HepG2 (cell line): ENCODE data around the gene COPZ1. TPM values are rescaled to one million over a fixed set of nuclear protein-coding genes. Genes with fewer than 3 reads are reported as not detected.

Experiments used
- ATAC-seq: fragments of 200-7000 bp; cut with Tn5 transposase; 3 replicates; pipeline ENCODE4 v1.9.1; 2020; ENCODE audit warnings: mild to moderate bottlenecking, moderate library complexity
- BruUV-seq: library from RNA; stranded (reverse); fragments of 400-500 nt; replicated peaks from 2 replicates; lab custom pipeline; 2021; lab: Mats Ljungman, UMichigan
- CTCF ChIA-PET: fragments of 300-600 bp; formaldehyde crosslinking; extraction: SDS; loops from one replicate; lab custom pipeline; 2021; ENCODE audit warnings: low total read pairs, inconsistent platforms, low intra/inter-chr PET ratio; lab: Yijun Ruan, JAX
- POLR2A ChIA-PET: fragments of 350-600 bp; sonication (Branson Sonifier 250); formaldehyde crosslinking; loops from one replicate; lab custom pipeline; 2020; ENCODE audit warnings: antibody characterized with exemption, inconsistent platforms; lab: Yijun Ruan, JAX
- DNase-seq: peaks from one replicate; pipeline ENCODE4 v3.0.0-alpha.2; 2015; ENCODE audit warnings: low spot score
- FAIRE-seq: peaks from 3 replicates; lab custom pipeline; 2011; peaks lifted over from hg19 to GRCh38; lab: Jason Lieb, UNC
- H2AFZ ChIP-seq: one replicate; pipeline ENCODE4 v1.6.1; 2011; ENCODE audit warnings: low read length, inconsistent platforms
- H3K27ac ChIP-seq: fragments of 300-600 bp; 3 replicates; pipeline ENCODE4 v1.8.0; 2011; ENCODE audit warnings: mixed run types, mild to moderate bottlenecking, mixed read lengths, low read length, inconsistent platforms; ENCODE audit not compliant: insufficient read depth; ENCODE audit errors: extremely low read length
- H3K27me3 ChIP-seq, 2 experiments: fragments of 200-600 bp in 1 of 2; 2 replicates in 1 of 2; 3 replicates in 1 of 2; pipeline versions ENCODE4 v1.6.0 to v1.8.0; 2011; ENCODE audit warnings: low read length in 2 of 2, mild to moderate bottlenecking in 2 of 2, moderate library complexity in 2 of 2, inconsistent platforms in 1 of 2; ENCODE audit not compliant: insufficient read depth in 2 of 2, control insufficient read depth in 1 of 2
- H3K36me3 ChIP-seq, 2 experiments: fragments of 200-600 bp in 1 of 2; replicated peaks in 1 of 2; 2 replicates in 1 of 2; 3 replicates in 1 of 2; pipeline versions ENCODE4 v1.5.1 to v1.8.0; 2011; ENCODE audit warnings: low read length in 2 of 2, inconsistent platforms in 1 of 2; ENCODE audit not compliant: insufficient read depth in 2 of 2, control insufficient read depth in 1 of 2
- H3K4me1 ChIP-seq: 2 replicates; pipeline ENCODE4 v1.5.1; 2012; ENCODE audit warnings: low read length, inconsistent platforms; ENCODE audit not compliant: insufficient read depth
- H3K4me2 ChIP-seq: 2 replicates; pipeline ENCODE4 v1.6.0; 2011; ENCODE audit warnings: low read depth, low read length, inconsistent platforms
- H3K4me3 ChIP-seq, 3 experiments: fragments of 200-600 bp in 1 of 3; sonication (generic), shearing (Covaris generic) in 1 of 3; replicated peaks in 1 of 3; 2 replicates each; pipeline ENCODE4 v1.5.1; 2011 to 2016; ENCODE audit warnings: low read length in 3 of 3, inconsistent platforms in 2 of 3, low read depth in 2 of 3, mild to moderate bottlenecking in 2 of 3, control low read depth in 1 of 3, mixed read lengths in 1 of 3; ENCODE audit not compliant: insufficient read depth in 1 of 3
- H3K79me2 ChIP-seq: one replicate; pipeline ENCODE4 v1.6.1; 2011; ENCODE audit warnings: low read length, inconsistent platforms; ENCODE audit not compliant: insufficient read depth
- H3K9ac ChIP-seq: 2 replicates; pipeline ENCODE4 v1.6.0; 2011; ENCODE audit warnings: mild to moderate bottlenecking, low read depth, low read length, inconsistent platforms; ENCODE audit not compliant: insufficient read depth
- H3K9me3 ChIP-seq: 2 replicates; pipeline ENCODE4 v1.5.1; 2012; ENCODE audit warnings: mild to moderate bottlenecking, low read length
- H4K20me1 ChIP-seq: 2 replicates; pipeline ENCODE4 v1.6.0; 2011; ENCODE audit warnings: inconsistent platforms, mild to moderate bottlenecking, low read length, moderate library complexity; ENCODE audit not compliant: insufficient read depth
- FOXK2 ChIP-seq: fragments of 450-650 bp; IDR thresholded peaks from 2 replicates; pipeline ENCODE4 v1.6.1; 2016
- FOXO4 ChIP-seq: sonication (generic); formaldehyde crosslinking; conservative IDR thresholded peaks from 2 replicates; pipeline ENCODE4 v1.8.1; 2023; ENCODE audit warnings: missing genetic modification reagents
- NONO ChIP-seq, 2 experiments: fragments of 450-650 bp in 1 of 2; sonication (generic) in 1 of 2; formaldehyde crosslinking in 1 of 2; IDR thresholded peaks in 1 of 2; conservative IDR thresholded peaks in 1 of 2; 2 replicates each; pipeline versions ENCODE4 v1.6.1 to v1.8.0; 2017 to 2022; ENCODE audit warnings: mild to moderate bottlenecking in 1 of 2, missing genetic modification reagents in 1 of 2, moderate library complexity in 1 of 2
- RBFOX2 ChIP-seq: fragments of 200-400 bp; formaldehyde crosslinking; IDR thresholded peaks from 2 replicates; pipeline ENCODE4 v1.6.1; 2017; ENCODE audit warnings: low read depth, mild to moderate bottlenecking, low read length
- RCOR2 ChIP-seq: IDR thresholded peaks from 2 replicates; pipeline ENCODE4 v1.6.1; 2016; ENCODE audit warnings: missing biosample characterization, missing genetic modification reagents
- RFXAP ChIP-seq: sonication (generic); formaldehyde crosslinking; IDR thresholded peaks from 2 replicates; pipeline ENCODE4 v1.4.0; 2020; ENCODE audit warnings: missing genetic modification reagents, borderline replicate concordance
- ZHX2 ChIP-seq, 2 experiments: sonication (generic) in 1 of 2; formaldehyde crosslinking in 1 of 2; IDR thresholded peaks; 2 replicates each; pipeline versions ENCODE4 v1.6.1 to v1.9.0; 2014 to 2022; ENCODE audit warnings: antibody characterized with exemption in 1 of 2, borderline replicate concordance in 1 of 2, inconsistent platforms in 1 of 2, low read depth in 1 of 2, missing genetic modification reagents in 1 of 2
- ZNF263 ChIP-seq: sonication (generic); formaldehyde crosslinking; IDR thresholded peaks from 2 replicates; pipeline ENCODE4 v1.4.0; 2020; ENCODE audit warnings: missing genetic modification reagents
- ZNF30 ChIP-seq: sonication (generic); formaldehyde crosslinking; IDR thresholded peaks from 2 replicates; pipeline ENCODE4 v1.5.0; 2020; ENCODE audit warnings: mild to moderate bottlenecking, missing genetic modification reagents
- ZNF687 ChIP-seq: sonication (generic); formaldehyde crosslinking; IDR thresholded peaks from 2 replicates; pipeline ENCODE4 v1.5.1; 2020; ENCODE audit warnings: mild to moderate bottlenecking, missing genetic modification reagents, moderate library complexity
- WGBS: methylation state at CpG from one replicate; pipeline ENCODE4 v1.1.6; 2017; ENCODE audit warnings: low lambda C conversion rate; 5-methylcytosine and 5-hydroxymethylcytosine counted together
- in situ Hi-C: cut with HindIII; loops from 2 replicates; pipeline ENCODE4 v1.10.0; 2017; ENCODE audit warnings: low pct_unique_long_range_greater_than_20kb; ENCODE audit not compliant: extremely low pct_ligation_motif_present
- intact Hi-C: fragments of 100-400 bp; cut with micrococcal nuclease; formaldehyde crosslinking; loops from one replicate; pipeline ENCODE4 v1.10.0; 2022; ENCODE audit not compliant: unreplicated experiment
- polyA plus RNA-seq, 8 experiments: library from polyadenylated mRNA; depleted of rRNA in 3 of 8; stranded (reverse) in 7 of 8; unstranded in 1 of 8; fragments of >200 nt; fragmentation: Illumina TruSeq in 4 of 8; extraction: Trizol in 4 of 8; gene quantifications; 2 replicates each; pipeline versions ENCODE4 v1.2.1 to v1.2.3, GENCODE V29; 2011 to 2016; ENCODE audit warnings: low read depth in 4 of 8, missing spikeins in 1 of 8, mixed read lengths in 1 of 8; ENCODE audit not compliant: insufficient read depth in 1 of 8
- total RNA-seq, 5 experiments: library from RNA; depleted of rRNA; stranded (reverse); fragments of >200 nt; fragmentation: Illumina TruSeq; extraction: Trizol; gene quantifications; 2 replicates each; pipeline ENCODE4 v1.2.3, GENCODE V29; 2016; ENCODE audit warnings: low read depth in 1 of 5

Gene COPZ1
- total and polyA plus RNA-seq, 2 of the 13 experiments (the other 11 are each of a cell fraction or from before 2014, with no cell fraction given): 125 to 184 TPM

GRCh38 chr12:54306925-54307741 is 17.8 kb upstream of the COPZ1 start (continued):
- TF ChIP-seq ZHX2 (IDR thresholded peaks at IDR 0.05; ENCODE audit: low read depth) (no peak), ZHX2 (CRISPR knock-in tag; IDR thresholded peaks at IDR 0.05; ENCODE audit: borderline replicate concordance) (no peak), ZNF263 (no peak)

- Histone ChIP-seq H3K4me3 (no peak overlapping the region), H3K79me2 (no peaks in the 10 kb centered on the region), H3K9me3 (no peaks in the 10 kb centered on the region), H3K27me3 (no peaks in the 10 kb centered on the region), H3K4me1 (peaks cover 44% of the 10 kb centered on the region), H3K36me3 (no peaks in the 10 kb centered on the region), H2AFZ (no peak overlapping the region), H4K20me1 (no peaks in the 10 kb centered on the region), H3K9ac (no peak overlapping the region), H3K27ac (no peak overlapping the region), H3K4me2 (no peak overlapping the region)
- ATAC-seq (no peak), FAIRE-seq (no peak), DNase-seq (no peak)
- in situ Hi-C loops (no loop called here), intact Hi-C loops (no loop called here)
- ChIA-PET CTCF (no interaction called here), POLR2A (interaction anchor here (0.7 to 3.0 kb wide), 3 partner anchors 10 to 14 kb away, joined by 3 to 11 read pairs (median 7); partner anchors contain the start of genes COPZ1 and NFE2)
- no TSS peak for BruUV-seq
- WGBS: 42% methylated on average over 2 of the region's 2 CpGs
- TF ChIP-seq FOXK2: no peak
- TF ChIP-seq RFXAP (CRISPR knock-in tag): no peak
- no peak for TF ChIP-seq ZNF30 (CRISPR knock-in tag)
- no peak for TF ChIP-seq FOXO4 (CRISPR knock-in tag)
- TF ChIP-seq RBFOX2: no peak
- TF ChIP-seq NONO (IDR thresholded peaks at IDR 0.05): no peak
- no peak for TF ChIP-seq NONO (CRISPR knock-in tag; conservative IDR thresholded peaks at IDR 0.05)
- TF ChIP-seq ZNF687 (CRISPR knock-in tag): no peak
- no peak for TF ChIP-seq RCOR2
These were observed 13.9 kb upstream of the COPZ1 start for GRCh38 chr12:54311051-54311450.
